Neural cell (in vitro differentiated cells): Measurements from ENCODE around the gene B3GALT4.
A peak's percentile ranks its signal among the peaks of the same experiment; 100 is the strongest.

Experiments used
- EP300 ChIP-seq: fragments of 450-650 bp; conservative IDR thresholded peaks from 2 replicates; pipeline ENCODE4 v1.6.1; 2014; ENCODE audit warnings: antibody characterized with exemption, mild to moderate bottlenecking, moderate library complexity; ENCODE audit not compliant: poor library complexity, severe bottlenecking
- EZH2 ChIP-seq: fragments of 200-600, 300-800 bp; shearing (Covaris generic), sonication (generic); IDR thresholded peaks from 2 replicates; pipeline ENCODE4 v1.6.1; 2014; ENCODE audit warnings: antibody characterized with exemption, low read length, borderline replicate concordance, mild to moderate bottlenecking; ENCODE audit not compliant: insufficient read depth, poor library complexity, severe bottlenecking
- POLR2AphosphoS5 ChIP-seq: IDR thresholded peaks from 2 replicates; pipeline ENCODE4 v1.6.1; 2012
- RAD21 ChIP-seq: fragments of 450-650 bp; conservative IDR thresholded peaks from 2 replicates; pipeline ENCODE4 v1.6.1; 2014; ENCODE audit warnings: antibody characterized with exemption, mild to moderate bottlenecking, moderate library complexity
- REST ChIP-seq: IDR thresholded peaks from 2 replicates; pipeline ENCODE4 v1.6.1; 2012; ENCODE audit warnings: borderline replicate concordance
- SMC3 ChIP-seq: fragments of 450-650 bp; conservative IDR thresholded peaks from 2 replicates; pipeline ENCODE4 v1.6.1; 2014; ENCODE audit warnings: antibody characterized with exemption, mild to moderate bottlenecking, moderate library complexity; ENCODE audit not compliant: poor library complexity
- TAF1 ChIP-seq: IDR thresholded peaks from 2 replicates; pipeline ENCODE4 v1.6.1; 2012; ENCODE audit warnings: low read depth
- TF ChIP-seq, protein P1 (sequence below): fragments of 450-650 bp; IDR thresholded peaks from 2 replicates; pipeline ENCODE4 v1.5.1; 2014; ENCODE audit warnings: antibody characterized with exemption, mild to moderate bottlenecking, moderate library complexity; ENCODE audit not compliant: poor library complexity, severe bottlenecking

GRCh38 chr6:33312361-33313104 is 35.6 kb downstream of the B3GALT4 start:
- TF ChIP-seq, protein P1, sequence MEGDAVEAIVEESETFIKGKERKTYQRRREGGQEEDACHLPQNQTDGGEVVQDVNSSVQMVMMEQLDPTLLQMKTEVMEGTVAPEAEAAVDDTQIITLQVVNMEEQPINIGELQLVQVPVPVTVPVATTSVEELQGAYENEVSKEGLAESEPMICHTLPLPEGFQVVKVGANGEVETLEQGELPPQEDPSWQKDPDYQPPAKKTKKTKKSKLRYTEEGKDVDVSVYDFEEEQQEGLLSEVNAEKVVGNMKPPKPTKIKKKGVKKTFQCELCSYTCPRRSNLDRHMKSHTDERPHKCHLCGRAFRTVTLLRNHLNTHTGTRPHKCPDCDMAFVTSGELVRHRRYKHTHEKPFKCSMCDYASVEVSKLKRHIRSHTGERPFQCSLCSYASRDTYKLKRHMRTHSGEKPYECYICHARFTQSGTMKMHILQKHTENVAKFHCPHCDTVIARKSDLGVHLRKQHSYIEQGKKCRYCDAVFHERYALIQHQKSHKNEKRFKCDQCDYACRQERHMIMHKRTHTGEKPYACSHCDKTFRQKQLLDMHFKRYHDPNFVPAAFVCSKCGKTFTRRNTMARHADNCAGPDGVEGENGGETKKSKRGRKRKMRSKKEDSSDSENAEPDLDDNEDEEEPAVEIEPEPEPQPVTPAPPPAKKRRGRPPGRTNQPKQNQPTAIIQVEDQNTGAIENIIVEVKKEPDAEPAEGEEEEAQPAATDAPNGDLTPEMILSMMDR: peak; percentile 39
- TF ChIP-seq POLR2AphosphoS5 (no peak), EZH2 (no peak), REST (no peak), SMC3 (no peak), EP300 (no peak), RAD21 (no peak), TAF1 (no peak)
